Right ventricle myocardium inferior (tissue), 1 donor: ENCODE measurements around the gene CRHR1. TPM values are rescaled to one million over a fixed set of nuclear protein-coding genes. Genes with fewer than 3 reads are reported as not detected.
A peak's percentile ranks its signal among the peaks of the same experiment; 100 is the strongest.

Experiments used
- ATAC-seq: fragments of 200-7000 bp; cut with Tn5 transposase; one replicate; pipeline ENCODE4 v1.9.1; 2020; ENCODE audit warnings: mild to moderate bottlenecking, moderate library complexity
- DNase-seq: peaks from one replicate; pipeline ENCODE4 v3.0.0; 2021; ENCODE audit errors: missing footprints
- intact Hi-C: fragments of 100-400 bp; cut with DNase I; formaldehyde crosslinking; loops from one replicate; pipeline ENCODE4 v1.11.0; 2022
- total RNA-seq: library from RNA; stranded (reverse); fragmentation: NEBNext Ultra II Directional; extraction: Animal tissue kit (Norgen Biotek cat#: 25700); gene quantifications from one replicate; pipeline ENCODE4 v1.2.1, GENCODE V29; 2021
- donor health status: DM: no; HTN: yes; CAD: no; lungs with severe emphysema.

The CRHR1 gene
- total RNA-seq, 1 donor from 2014 or later: not detected

- DNase-seq (no peak), ATAC-seq (no peak)
- intact Hi-C loops: no loop called here
Observed at GRCh38 chr17:45813048-45813725, 29.1 kb downstream of the CRHR1 start.

GRCh38 chr17:45814622-45815606 lies 30.8 kb downstream of the CRHR1 start:
- DNase-seq (no peak), ATAC-seq (peak; percentile 66)
- intact Hi-C loops: no loop called here

DNA sequence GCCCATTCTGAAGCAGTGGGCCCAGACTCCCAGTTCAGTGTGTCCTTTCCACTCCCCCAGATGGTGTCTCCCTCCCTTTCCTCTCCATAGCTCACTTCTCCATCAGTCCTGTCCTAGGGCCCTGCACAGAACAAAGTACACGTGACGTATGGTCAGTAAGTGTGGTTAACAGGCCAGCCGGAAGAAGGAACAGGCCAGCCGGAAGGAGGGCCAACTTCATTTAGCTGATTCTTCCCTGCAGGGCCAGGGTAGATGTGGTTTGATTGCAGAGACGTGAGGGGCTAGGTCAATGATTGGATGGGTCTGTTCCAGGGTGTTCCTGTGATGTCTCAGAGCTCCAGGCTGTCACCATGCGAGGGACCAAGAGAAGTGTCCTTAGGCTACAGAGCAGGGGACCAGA lies 31.6 kb downstream of the CRHR1 start:
- intact Hi-C loops: no loop called here
- no peak for DNase-seq
- ATAC-seq: no peak

- intact Hi-C loops: no loop called here
- DNase-seq: no peak
Observed at GRCh38 chr17:45818041-45818440, 33.9 kb downstream of the CRHR1 start.

DNA sequence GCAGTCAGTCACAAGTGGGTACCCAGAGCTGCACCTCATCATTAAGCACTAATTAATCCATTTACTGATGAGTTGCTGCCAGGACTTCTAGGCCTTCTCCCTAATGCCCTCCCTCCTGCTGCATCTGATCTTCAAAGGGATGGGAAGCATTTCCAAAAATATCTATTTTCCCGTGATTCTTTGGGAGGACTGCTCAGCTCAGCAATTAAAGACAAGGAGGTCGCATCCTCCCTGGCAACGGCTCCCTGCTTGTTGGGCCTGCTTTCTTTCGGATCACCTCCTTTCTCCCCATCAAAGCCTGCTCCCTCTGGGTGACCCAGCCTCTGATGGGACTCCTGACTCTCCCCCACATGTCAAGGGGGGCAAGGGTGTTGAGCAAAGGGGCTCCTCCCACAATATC lies 34.6 kb downstream of the CRHR1 start:
- DNase-seq: no peak
- intact Hi-C loops: no loop called here
- ATAC-seq: no peak

More at GRCh38 chr17:45818041-45818440, 33.9 kb downstream of the CRHR1 start:
- ATAC-seq: no peak

DNA sequence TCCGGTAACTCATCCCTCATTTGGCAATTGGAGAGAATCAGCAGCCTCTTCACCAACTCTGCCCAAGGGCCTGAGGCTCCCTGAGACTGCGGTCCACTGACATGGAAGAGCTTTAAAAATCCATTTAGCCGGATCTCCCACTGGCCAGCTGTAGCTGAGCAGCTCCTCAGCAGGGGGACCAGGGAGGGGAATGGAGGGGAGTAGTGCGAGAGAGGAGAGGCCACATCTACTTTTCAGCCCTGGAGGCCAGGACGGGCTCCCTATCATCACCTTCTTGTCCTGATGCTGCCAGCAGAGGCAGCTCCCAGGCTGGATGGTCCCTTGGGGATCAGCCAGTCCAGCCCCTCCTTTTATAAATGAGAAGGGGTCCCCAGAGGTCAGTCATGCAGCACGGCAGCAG lies 35.5 kb downstream of the CRHR1 start:
- DNase-seq: no peak
- ATAC-seq: no peak
- intact Hi-C loops: no loop called here

DNA sequence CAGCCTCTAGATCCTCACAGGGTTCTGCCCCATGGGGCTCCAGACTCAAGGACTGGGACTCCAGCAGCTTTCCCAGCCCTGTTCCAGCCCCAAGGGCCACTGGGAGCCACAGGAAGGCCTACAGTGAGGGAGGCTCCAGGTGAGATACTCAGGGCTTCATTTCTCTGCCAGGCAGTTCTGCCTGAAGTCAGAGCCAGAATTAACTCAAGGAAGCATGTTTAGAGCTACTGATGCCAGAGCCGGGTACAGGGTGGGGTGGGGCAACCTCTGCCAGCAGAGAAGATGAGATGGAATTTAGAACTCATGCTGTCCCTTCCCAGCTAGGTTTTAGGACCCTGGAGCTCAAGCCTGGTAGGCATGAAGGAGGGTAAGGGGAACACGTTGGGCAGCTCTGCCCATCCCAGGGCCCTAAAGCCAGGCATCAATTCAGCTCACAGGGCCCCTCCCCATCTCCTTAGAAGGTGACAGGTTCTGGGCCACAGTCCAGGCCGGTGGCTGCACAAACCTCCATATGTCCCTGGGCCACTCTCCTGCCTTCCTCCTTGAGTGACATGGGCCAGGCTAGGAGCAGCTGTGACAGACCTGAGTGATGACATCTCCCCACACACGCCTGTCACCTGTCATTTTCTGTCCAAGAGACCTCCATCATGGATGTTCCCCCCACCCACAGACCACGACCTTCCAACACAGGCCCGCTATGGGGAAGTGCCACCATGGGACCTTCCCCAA lies 36.1 kb downstream of the CRHR1 start:
- ATAC-seq (no peak), DNase-seq (no peak)
- intact Hi-C loops: no loop called here

DNA sequence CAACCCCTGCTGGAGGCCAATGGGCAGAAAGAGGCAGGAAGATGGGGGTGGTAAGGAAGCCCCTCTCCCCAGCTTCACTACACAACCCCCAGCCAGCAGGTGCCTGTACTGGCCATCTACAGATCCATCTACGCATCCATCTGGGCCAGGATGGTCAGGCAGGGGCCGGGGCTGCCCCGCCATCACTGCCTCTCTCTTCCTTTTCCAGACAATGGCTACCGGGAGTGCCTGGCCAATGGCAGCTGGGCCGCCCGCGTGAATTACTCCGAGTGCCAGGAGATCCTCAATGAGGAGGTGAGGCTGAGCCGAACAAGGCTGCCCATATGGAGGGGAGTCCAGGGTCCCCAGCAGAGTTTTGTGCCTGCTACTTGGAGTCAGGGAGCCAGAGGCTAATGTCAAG lies 37.0 kb downstream of the CRHR1 start:
- ATAC-seq: no peak
- intact Hi-C loops: no loop called here
- no peak for DNase-seq

DNA sequence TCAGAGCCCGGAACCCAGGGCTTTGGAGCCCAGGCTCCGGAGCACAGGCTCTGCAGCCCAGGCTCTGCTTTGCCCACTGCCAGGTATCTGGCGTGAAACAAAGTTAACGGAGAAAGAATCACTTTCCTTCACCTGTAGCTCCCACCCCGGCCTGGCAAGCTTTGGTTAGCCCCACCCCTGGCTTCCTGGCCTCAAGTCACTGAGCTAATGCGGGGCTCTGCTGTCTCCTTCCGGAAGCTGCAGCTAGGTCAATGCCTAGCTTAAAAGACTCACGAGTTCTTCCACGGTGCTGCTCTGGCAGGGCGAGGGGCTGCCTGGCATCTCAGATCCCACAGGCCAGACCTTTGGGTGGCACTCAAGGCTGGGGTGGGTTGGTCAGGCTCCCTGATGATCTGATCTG lies 39.5 kb downstream of the CRHR1 start:
- intact Hi-C loops: no loop called here

DNA sequence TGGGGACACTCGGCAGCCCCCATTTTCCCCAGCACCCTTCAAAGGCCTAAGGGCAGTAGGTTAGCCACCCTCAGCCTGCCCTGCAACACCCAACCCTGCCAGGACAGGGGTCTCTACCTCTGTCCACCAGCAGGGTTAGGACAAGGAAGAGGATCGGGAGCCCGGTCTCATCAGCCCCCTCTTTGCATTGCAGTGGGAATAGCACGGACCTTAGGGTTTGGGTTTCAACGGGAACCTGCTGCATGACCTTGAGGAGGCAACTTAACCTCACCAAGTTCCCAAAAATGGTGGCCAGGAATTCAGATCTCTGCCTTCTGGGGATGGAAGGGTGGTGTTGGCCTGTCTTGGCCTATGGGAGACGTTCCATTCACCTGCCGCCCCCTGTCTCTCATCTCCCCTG lies 40.4 kb downstream of the CRHR1 start:
- intact Hi-C loops: no loop called here
- no peak for DNase-seq
- ATAC-seq: no peak

More for the DNA sequence above, 39.5 kb downstream of the CRHR1 start:
- DNase-seq (no peak), ATAC-seq (no peak)

- ATAC-seq: no peak
- intact Hi-C loops: no loop called here
- DNase-seq: peak; percentile 17
Observed at GRCh38 chr17:45824901-45825492, 40.9 kb downstream of the CRHR1 start.

GRCh38 chr17:45825792-45826191 lies 41.7 kb downstream of the CRHR1 start:
- no peak for ATAC-seq
- peak; percentile 45 for DNase-seq
- intact Hi-C loops: no loop called here

DNA sequence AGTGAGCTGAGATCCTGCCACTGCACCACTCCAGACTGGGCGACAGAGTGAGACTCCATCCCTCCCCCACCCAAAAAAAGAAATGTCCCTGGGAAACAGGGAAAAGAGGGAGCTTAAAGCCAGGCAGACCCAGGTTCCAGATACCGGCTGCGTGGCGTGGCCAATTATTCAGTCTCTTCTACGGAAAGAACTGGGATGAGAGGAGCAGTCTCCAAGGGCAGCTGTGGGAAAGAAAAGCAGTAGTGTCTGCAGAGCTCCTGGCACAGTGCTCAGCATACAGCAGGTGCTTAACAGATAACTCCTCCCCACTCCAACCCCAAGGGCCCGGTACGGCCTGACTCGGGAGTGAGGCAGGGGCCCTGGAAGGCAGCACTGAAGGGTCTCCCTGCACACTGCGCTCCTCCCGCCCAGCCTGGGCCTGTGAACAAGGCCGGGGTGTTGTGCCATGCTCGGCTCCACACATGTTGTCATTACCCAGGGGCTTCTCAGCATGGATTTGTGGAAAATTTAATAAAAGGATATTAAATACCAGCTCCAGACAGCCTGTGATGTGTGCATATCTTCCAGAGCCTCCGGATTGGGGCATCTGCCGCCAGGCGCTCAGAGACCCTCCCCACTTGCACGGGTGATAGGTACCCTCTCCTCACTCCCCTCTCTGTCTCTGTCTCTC lies 42.9 kb downstream of the CRHR1 start:
- intact Hi-C loops: no loop called here
- DNase-seq: peak; percentile 37
- ATAC-seq: no peak

- DNase-seq (no peak), ATAC-seq (no peak)
- intact Hi-C loops: no loop called here
Observed at GRCh38 chr17:45828171-45828570, 44.1 kb downstream of the CRHR1 start.

- ATAC-seq: no peak
- intact Hi-C loops: no loop called here
- peak; percentile 4 for DNase-seq
Observed at GRCh38 chr17:45828582-45829133, 44.5 kb downstream of the CRHR1 start.

DNA sequence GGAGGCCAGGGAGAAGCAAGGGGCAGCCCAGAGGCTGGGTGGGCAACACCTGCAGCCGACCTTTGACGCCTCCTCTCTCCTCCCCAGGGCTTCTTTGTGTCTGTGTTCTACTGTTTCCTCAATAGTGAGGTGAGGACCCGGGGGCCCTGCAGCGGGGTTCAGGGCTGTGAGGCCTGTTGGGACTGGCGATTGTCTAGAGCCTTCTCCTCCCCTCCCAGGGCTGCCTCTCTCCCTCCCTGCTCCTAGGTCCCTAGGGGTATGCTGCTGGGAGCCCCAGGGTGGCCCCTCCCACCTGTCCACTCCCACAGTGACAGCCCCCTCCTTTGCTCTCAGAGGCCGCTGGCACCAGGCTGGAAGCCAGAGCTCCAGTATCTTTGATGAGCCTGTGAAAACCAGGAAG lies 49.8 kb downstream of the CRHR1 start:
- intact Hi-C loops: loop anchor here (5.0 to 10.0 kb wide), 2 partner anchors 112 to 439 kb away; no protein-coding TSS in a partner anchor
- ATAC-seq (no peak), DNase-seq (peak; percentile 55)

- intact Hi-C loops: loop anchor here (5.0 to 10.0 kb wide), 2 partner anchors 112 to 440 kb away; no protein-coding TSS in a partner anchor
- DNase-seq: peak; percentile 45
- no peak for ATAC-seq
Observed at GRCh38 chr17:45834471-45835396, 50.6 kb downstream of the CRHR1 start.
